Islet precursor cell (in vitro differentiated cells): Measurements from ENCODE around the gene DNPEP.

Experiments used
- DNase-seq: peaks from one replicate; pipeline ENCODE4 v3.0.0-alpha.2; 2018

Gene DNPEP

DNA sequence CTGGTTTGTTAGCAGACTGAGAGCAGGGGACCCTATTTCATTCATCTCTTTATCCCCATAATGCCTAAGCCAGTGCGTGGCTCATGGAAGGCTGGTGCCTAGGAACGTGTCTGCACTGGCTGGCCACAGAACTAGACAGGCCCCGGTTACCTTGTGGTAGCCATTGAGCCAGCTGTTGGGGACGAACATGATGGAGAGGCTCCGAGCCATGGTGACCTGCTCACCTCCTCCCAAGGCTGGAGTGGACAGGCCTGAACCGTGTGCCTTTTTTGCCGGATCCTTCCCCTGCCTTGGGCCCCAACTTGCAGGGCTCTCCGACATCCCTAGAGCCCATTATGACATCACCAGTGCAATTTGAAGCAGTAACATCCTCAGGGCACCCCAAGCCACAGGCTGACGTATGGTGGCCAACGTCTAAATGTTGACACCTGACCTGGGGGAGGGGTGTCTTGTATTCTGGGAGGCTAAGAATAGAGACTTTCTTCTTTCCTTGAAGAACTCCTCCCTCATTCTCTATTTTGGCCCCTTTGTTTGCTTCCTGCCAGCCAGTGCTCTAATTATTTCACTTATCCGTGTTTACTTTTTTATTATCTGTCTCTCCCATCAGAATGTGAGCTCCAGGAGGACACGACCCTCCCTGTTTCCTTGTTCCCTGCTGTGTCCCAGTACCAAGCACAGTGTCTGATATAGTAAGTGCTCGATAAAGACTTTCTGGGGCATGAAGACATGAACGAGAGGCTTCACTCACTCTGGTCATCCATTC, 12.2 kb upstream of the DNPEP start:
- DNase-seq, result no peak

DNA sequence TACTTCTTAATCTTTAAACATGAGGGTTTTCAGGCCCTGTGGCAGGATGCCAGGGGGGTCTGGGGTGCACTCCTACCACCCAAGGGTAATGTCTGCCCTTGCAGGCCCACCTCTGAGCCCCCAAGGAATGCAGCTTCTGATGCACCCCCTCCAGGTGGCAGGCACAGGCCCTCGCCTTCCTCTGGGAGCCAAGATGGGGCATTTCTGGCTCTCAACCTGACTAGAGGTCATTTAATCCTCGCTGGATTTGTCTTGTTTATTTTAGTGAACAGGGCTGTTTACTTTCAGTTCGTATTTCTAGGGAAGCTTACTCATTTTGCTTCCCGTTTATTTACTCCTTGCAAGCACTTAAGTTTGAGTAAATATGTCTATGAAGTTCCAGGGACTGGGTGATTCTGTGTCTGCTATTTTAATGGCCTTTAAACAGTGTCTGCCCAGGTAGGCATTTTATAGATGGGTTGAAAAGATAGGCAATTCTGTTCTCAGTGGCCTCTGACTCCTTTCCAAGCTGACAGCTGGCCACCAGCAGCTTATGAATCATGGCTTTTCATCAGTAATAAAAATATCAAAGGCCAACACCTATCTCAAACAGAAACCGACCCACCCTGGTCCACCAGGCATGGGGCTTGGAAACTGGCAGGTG, 11.1 kb upstream of the DNPEP start:
- no peak for DNase-seq

DNA sequence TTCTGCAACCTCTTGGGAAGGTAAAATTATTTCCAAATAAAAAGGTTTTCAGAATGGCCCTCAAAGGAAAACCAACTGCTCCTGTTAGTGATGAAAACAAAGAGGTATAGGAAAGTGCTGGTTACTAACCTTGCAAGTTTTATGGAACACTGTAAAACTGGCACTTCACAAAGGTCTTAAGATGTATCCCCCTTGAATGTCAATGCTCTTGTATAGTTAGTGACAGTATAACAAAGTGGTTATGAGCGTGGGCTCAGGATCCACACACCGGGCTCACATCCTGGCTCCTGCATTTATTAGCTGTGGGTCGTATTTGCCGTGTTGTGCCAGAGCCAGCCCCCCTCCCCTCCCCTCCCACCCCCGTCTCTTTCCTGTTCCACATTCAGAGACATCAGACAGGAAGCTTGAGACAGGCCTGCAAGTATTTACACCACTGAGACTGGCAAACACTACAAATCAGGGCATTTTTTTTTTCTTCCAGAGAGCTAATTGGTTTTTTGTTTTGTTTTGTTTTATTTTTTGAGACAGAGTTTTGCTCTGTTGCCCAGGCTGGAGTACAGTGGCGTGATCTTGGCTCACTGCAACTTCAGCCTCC, 9.2 kb upstream of the DNPEP start:
- peak; percentile 11 for DNase-seq

DNA sequence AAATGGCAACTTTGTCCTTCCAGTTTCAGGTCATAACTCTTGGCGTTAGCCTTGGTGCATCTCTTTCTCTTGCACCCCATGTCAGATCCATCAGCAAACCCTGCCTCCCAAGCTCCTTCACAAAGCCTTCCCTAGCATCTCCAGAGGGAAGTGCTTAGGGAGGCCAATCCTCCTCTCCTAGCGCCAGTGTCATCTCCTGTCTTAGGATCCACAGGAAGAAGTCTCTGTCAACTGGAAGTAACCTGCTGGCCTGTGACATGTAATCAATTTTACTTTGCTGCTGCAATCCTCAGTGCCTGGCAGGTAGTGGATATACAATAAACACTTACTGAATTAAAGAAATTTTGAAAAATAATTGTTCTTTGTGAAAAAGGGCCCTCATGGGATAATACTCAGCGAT, 7.9 kb upstream of the DNPEP start:
- DNase-seq, result peak; percentile 8

DNA sequence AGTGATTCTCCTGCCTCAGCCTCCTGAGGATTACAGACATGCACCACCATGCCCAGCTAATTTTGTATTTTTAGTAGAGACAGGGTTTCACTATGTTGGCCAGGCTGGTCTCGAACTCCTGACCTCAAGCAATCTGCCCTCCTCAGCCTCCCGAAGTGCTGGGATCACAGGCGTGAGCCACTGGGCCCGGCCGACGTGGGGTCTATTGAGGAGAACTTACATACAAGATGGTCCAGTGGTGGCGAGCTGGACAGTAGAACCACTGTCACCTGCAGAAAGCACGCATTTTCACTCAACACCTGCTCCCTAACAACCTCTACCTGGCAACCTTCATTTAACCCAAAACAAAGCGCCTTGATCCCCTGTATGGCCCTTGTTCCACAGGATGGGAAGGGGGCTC, 7.3 kb upstream of the DNPEP start:
- DNase-seq, result peak; percentile 22

DNA sequence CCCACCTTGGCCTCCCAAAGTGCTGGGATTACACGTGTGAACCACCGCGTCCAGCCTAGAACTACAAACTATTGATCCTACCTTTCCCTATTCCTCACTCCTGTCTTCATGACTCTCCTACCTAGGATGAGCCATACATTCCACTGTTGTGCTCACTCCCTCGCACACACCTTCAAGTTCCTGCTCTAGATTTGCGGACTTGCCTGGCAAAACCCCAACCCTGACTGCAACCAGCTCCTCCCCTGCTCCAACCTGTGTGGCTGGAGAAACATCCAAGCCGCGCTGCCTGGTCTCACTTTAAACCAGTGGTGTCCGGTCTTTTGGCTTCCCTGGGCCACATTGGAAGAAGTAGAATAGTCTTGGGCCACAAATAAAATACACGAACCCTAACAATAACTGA, 5.0 kb upstream of the DNPEP start:
- DNase-seq, result peak; percentile 38

DNA sequence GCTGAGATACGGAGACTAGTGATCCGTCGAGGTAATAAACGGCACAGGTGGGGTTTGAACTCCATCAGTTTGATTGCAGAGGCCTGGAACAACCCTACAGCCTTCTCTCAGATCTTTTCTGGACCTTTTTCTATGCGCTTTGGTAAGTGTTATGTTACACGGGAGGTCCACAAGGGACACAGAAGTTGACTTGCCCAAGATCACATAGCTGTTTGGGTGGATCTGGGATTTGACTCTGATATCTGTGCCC, 1.1 kb upstream of the DNPEP start:
- DNase-seq, result no peak

DNA sequence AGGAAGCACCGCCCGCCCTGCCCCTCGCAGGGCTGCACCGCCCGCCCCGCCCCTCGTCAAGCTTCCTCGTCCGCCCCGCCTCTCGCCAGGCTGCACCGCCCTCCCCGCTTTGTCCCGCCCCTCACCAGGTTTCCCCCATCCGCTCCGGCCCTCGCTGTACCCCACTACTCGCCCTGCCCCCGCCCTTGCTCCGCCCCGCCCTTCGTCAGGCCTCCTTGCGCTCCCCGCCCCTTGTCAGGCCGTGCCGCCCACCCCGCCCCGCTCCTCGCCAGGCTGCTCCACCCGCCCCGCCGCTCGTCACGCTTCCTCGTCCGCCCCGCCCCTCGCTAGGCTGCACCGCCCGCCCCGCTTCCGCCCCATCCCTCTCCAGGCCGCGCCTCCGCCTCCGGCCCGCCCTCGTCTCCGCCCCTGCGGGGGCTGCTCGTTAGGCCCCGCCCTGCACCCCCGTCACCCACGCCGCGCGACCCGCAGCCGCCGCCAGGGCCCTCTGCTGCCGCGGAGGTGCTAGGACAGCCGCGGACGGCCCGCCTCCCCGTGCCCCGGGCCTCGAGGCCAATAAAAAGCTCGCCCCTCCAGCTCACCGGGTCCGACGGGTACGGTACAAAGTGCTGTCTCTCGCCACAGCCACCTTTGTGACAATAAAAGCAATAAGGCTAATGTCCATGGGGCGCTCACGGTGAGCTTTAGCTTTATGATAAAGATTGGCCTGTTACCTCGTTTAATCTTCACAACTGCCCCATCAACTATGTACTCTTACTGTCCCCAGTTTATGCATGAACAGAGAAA, 602 bp upstream of the DNPEP start:
- DNase-seq, result peak; percentile 99

DNA sequence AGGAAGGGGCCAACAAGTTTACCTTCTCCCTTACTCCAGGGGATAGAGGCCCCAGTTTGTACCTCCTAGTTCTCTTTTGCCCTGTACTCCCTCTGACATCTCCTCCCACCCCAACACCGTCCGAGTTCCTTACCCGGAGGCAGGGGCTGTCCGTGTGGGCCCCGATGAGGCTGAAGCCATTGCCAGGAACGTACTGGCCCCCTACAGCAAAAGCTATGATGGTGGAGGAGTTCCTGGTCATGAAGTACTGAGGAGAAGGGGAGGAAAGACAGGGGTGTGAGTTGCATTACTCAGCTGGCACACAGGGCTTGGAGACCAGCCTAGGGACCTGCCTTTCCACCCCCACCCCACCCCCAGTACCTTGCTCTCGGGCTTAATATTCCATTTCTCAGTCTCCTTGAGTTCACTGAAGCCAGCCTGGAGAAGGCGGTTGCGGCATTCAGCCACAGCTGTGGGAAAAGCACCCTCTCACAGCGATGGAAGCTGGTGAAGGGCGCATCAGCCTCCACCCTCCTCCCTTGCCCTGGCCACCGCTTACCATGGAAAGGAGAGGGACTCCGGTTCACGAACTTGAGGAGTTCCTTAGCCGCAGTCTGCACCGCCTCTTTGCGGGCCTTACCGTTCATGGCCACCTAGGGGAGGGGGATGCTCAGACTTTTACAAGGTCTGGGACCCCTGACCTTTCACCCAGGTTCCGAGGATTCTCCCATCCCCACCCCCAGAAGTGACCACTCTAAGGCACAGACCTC, 1.0 kb downstream of the DNPEP start:
- no peak for DNase-seq

DNA sequence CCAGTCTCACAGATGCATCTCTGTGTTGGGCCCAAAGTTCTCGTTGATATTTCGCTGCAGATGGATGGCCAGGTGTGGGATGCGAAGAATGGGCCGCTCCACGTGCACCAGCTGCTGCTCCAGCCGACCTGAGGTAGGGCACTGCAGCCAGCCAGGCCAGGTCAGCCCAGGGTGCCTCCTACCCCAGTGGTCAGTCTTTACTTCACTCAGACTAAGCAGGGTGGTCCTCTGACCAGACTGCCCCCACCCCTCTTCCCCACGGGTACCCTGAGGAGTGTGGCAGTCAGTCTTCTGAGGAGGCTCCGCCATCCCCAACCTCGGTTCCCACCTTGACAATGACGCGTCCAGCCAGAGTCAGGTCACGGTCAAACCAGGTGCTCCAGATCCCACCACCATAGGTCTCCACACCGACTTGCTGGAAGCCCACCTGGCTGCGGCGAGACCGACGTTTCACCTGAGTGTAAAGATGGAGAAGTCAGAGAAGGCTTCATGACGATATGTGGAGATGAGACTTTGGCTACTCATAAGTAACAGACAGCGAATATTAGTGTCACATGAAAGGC, 1.7 kb downstream of the DNPEP start:
- DNase-seq, result no peak

DNA sequence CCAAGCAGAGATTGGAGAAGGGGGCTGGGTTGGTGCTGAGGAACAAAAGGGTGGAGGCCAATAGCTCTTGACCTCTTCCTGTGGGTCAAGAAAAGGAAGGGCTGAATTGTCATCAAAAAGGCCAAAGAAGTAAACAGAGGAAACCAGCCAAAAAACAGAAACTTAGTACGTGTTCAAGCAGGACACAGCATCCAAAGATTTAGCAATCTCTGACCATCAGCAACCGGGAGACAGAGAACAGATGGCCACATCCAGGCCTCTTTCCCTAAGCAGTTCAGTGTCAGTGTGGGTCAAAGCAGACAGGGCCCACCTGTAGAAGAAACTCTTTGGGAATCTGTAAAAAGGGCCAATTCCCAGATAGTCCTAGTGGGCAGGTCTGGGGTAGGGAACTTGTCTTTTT, 2.9 kb downstream of the DNPEP start:
- DNase-seq, result no peak

DNA sequence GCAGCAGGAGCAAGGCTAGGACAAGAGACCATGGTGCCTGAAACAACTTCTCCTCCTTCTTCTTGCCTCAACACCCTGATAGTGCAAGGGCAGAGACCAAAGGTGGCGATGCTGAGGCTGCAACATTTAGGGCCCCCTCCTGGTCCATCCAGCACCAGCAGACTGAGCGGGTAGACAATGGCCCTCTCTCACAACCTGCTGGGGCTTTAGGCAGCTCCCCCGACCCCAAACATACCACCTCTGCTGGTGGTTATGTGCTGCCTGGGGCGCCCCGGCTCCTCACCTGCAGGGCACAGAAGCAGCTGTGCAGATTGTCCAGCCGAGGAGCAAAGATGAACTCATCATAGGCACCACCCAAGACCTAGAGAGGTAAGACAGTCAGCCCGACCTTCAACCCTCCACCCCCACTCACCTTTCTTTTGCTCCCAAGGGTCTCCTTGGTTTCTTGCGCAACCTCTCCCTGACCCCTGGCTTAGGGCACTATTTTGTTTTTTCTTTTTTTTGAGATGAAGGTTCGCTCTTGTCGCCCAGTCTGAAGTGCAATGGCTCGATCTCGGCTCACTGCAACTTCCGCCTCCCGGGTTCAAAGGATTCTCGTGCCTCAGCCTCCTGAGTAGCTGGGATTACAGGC, 3.5 kb downstream of the DNPEP start:
- no peak for DNase-seq

DNA sequence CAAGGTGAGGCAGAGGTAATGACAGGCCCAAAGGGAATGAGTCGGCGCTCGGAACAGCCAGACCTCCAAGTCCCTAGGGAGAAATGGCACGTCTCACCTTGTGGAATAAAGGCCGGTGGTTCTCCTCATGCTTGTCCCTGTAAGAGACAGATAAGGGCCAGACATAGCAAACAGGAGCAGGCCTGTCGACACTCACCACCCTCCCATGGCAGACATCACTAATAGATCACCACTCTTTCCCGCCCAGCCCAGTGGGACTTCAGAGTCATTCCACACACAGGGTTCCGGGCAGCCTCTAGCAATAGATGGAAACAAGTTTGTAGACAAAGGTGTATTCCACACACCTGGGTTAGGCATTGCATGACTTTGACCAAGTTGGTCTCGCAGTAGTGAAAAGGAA, 6.3 kb downstream of the DNPEP start:
- DNase-seq, result no peak

DNA sequence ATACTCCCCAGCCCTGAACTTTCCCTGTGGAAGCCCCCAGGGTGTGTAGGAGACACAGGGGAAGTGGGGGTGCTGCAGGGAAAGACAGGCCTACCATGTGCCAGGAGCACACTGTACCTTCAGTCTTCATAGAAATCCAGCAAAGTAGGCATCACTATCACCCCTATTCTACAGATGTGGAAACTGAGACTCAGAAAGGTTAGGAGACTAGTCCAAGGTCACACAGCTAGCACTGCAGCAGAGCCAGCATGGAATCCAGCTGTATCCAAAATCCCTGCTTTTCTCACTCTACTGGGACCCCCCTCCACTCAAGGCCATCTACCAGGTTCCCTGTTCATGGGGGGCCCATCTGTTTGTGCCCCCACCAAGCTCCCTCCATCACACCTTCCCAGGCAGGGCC, 6.8 kb downstream of the DNPEP start:
- DNase-seq, result no peak

DNA sequence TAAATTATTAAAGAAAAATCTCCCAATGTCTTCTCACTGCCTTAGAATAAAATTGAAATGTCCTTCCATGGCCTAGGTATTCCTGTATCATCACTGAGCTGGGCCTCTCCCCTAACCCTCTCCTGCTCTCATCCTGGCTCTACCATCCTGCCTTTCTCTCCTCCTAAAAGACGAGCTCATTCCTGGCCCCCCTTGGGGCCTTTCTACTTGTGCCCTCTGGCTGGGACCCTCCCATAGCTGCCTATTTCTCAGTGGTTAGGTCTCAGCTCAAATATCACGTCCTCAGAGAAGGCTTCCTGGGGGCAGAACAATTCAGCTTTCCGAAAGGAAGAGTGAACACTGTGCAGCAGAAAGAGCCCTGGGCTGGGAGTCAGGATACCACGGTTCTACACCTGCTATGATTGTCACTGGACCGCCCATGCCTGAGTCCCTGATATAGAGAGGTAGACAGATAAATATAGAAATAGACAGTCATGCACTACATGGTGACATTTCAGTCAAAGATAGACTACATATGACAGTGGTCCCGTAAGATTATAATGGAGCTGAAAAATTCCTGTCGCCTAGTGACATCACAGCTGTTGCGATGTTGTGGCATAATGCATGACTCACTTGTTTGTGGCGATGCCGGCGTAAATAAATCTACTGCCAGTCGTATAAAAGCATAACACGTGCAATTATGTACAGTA, 9.4 kb downstream of the DNPEP start:
- no peak for DNase-seq

DNA sequence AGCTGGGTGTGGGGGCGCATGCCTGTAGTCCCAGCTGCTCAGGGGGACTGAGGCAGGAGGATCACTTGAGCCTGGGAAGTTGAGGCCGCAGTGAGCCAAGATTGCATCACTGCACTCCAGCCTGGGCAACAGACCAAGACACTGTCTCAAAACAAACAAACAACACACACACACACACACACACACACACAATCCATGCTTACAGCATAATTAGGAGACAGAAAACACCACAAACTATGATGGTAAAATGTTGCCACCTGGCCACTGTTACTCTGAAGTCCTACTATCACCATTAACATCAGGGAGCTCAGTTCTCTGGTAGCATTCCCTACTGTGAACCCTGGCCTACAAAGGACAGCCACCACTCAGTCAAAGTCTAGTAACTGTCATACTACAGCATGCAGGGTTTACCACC, 18.3 kb downstream of the DNPEP start:
- no peak for DNase-seq

DNA sequence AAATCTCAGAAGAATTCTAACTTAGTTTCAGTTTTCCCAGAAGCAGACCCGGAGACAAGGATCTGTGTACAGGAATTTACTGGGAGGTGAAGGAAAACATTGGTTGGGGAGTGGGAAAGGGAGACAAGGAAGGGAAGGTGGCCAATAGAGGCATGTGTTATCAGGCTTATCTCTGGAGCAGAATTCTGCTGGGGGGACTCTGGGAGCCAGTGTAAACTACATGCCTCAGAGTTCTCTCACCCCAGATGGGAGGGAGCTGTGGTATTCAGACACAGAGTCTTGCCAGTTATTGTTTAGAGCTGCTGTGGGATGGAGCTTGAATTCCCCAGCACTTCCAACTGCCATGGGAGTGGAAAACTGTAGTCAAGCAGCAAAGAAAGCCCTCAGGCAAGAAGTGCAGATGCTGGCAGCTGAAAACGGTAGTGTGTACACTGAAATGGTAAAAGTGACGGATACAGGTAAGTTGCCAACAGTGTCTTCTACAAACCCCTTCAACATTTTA, 19.0 kb downstream of the DNPEP start:
- DNase-seq, result peak; percentile 94

DNA sequence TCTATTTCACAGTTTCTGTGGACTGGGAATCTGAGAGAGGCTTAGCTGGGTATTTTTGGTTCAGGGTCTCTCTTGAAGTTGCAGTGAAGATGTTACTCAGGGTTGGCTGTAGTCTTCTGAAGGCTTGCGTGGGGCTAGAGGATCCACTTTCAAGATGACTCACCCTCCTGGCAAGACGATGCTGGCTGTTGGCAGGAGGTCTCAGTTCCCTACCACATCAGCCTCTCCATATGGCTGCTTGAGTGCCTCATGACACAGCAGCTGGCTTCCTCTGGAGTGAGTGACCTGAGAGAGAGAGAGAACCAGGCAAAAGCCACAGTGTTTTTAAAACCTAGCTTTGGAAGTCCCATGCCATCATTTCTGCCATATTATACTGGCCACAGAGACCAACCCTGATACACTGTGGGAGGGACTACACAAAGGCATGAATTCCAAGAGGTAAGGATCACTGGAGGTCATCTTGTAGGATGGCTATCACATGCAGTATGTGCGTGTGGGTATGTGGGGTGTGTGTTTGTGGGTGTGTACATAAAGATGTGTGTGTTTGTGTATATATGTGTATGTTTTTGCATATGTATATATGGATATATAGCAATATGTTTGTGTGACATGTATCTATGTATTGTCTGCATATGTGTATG, 25.1 kb downstream of the DNPEP start:
- DNase-seq, result no peak

DNA sequence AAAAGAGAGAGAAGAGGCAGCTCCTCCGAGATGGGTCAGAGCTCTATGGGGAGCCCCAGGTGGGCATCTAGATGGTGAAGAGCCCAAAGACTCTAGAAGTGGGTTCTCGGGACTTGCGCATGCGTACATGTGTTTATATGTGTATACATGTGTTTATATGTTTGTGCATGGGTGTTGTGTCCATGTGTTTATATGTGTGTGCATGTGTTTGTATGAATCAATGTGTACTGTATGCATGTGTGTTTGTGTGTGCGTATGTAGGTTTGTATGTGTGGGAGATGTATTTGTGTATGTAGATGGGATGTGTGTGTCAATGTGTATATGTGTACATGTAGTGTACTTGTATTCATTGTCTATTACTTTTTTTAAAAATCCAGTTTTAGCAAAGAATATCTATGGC, 25.6 kb downstream of the DNPEP start:
- no peak for DNase-seq

DNA sequence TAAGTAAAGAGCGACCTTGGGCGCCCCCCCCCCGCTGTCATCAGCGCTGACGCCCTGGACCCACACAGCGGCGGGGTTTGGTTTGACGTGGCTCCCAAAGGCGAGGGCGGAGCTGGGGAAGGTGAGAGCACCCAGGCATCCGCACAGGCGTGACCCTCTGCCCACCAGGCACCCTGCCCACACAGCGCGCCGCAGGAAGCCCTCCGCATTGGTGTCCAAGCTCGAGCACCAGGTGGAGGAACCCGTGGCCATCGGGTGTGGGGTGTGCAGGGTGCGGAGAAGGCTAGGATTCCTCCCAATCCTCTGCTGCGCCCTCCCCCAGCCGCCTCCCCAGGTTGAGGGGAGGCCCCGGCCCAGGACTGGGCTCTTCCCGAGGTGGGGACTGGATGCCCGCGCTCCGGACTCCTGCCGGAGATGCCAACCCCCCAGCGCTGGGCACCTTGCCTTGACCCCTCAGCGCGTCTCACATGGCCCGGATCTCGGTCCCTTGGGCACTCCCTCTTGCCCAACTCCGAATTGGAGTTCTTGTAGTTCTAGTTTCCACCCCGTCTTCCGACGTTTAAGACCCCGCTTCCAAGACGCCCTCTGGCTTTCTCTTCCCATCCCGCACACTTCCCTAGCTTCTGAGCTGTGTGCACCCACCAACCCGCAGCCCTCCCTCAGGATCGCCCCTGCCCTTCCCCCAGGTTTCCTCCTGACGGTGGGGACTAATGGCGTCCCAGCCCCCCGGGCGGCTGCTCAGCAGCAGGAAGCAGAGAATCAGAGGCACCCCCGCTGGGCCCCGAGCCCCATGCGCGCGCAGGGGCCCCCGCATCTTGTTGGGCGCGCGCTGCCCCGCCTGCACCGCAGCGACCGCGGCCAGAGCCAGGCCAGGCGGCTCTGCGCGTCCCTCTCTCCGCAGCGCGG, 29.3 kb downstream of the DNPEP start:
- no peak for DNase-seq
